ENCODE measurements around the gene DCANP1.
"Not testable (repeated sequence)": the region's sequence is repeated elsewhere in the genome, so short reads cannot be mapped to it uniquely, and the experiment has no call there.

Gene DCANP1, protein sequence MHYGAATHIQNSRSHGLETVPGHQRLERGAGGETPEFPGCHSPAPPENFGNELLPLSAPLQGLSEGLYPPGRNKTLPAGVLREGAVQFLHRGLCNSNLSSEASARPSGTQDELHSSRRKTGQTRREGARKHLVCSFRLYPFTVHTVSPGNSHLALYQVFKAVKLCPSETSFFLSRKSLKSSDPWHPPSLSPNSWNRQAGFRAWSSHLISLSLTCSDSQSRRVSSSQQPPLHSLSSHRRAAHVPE

DNA sequence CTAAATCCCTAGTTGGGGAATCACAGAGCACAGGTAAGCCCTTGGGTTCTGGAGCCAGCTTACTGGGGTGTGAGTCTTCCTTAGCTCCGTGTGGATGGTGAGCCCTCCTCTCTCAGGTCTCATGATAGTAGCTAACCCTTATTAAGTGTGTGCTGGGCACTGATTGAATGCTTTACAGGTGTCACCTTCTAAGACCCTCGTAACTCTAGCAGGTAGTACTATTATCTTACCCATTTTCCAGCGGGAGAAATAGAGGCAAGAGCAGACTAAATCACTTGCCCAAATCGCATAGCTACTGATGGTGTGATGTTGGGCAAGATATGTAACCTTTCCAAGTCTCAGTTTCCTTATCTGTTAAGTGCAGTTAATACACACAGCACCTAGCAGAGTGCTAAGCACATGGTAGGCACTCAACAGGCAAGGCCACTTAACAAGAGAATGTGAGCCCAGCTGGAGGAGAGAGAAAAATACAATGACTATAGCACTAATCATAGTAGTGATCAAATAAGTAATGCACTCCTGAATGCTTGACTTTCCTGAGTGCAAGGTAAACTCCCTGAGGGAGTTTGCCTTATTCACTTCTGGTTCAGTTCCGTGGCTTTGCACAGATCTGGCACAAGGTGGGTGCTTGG lies at the start of gene DCANP1:
TSS of gene DCANP1 (minus strand) at position 51 of the 632 bp plus-strand sequence. CDS start 240 bp downstream, outside the sequence.
- in situ Hi-C loops (cut with MboI; ENCODE audit: low sequenced_read_pairs), result no loop called here

DNA sequence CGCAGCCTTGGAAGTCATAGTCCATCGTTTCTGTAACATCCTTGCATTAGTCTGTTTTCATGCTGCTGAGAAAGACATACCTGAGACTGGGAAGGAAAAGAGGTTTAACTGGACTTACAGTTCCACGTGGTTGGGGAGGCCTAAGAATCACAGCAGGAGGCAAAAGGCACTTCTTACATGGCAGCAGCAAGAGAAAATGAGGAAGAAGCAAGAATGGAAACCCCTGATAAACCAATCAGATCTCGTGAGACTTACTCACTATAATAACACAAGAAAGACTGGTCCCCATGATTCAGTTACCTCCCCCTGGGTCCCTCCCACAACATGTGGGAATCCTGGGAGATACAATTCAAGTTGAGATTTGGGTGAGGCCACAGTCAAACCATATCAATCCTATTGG lies 48.4 kb upstream of the DCANP1 start:
- in situ Hi-C loops (cut with MboI; ENCODE audit: low sequenced_read_pairs), result not testable (repeated sequence)

GRCh38 chr5:135494196-135494595 lies 47.0 kb upstream of the DCANP1 start:
- in situ Hi-C loops (cut with MboI; ENCODE audit: low sequenced_read_pairs), result no loop called here

DNA sequence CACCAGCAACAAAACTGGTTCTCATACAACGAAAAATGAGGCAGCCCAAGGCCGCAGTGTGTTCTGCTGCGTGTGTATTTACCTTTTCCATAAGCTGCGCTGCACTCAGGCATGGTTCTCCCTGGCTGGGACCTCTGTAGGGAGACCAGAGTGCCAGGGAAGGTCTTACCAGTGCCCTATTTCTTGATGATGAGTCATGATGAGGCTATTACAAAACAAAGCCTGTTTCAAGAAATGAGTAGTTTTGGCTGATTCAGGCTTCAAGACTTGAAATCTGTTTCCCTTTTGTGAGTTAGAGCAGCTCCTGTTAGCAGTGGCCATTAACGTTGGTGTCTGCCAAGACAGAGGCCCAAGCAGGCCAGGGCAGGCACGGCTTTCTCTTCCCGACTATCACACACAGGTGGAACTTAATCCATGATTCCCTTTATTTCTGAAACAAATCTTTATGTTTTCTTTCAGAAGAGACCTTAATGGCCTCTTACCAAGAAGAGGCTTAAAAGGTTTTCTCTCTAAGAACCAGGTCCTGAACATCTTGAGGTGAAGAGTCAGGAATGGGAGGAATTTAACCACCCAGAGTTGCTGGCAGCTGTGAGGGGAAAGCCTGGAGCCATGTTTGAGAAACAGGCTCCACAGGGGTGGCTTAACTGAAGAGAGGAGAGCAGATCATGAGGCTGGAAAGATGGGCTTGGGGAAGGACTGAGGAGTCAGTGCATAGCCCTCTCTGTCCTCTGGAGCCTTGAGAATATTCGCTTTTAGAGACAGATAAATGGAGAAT lies 46.4 kb upstream of the DCANP1 start:
- in situ Hi-C loops (cut with MboI; ENCODE audit: low sequenced_read_pairs), result no loop called here

DNA sequence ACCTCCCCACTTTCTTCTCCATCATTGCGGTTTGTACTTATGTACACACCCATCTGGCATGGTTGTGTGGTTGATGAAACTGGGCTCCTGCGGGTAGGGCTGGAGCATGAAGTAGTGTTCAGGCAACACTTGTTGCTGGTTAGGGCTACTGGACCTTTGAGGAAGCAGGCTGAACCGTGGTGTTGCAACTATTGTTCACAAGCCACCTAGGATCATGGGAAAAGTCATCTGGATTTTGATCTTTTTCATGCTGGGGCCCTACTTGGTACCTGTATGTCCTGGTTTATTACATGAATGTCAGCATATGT lies 45.1 kb upstream of the DCANP1 start:
- in situ Hi-C loops (cut with MboI; ENCODE audit: low sequenced_read_pairs), result no loop called here

- in situ Hi-C loops (cut with MboI; ENCODE audit: low sequenced_read_pairs), result no loop called here
Observed at GRCh38 chr5:135491552-135492318, 44.6 kb upstream of the DCANP1 start.

DNA sequence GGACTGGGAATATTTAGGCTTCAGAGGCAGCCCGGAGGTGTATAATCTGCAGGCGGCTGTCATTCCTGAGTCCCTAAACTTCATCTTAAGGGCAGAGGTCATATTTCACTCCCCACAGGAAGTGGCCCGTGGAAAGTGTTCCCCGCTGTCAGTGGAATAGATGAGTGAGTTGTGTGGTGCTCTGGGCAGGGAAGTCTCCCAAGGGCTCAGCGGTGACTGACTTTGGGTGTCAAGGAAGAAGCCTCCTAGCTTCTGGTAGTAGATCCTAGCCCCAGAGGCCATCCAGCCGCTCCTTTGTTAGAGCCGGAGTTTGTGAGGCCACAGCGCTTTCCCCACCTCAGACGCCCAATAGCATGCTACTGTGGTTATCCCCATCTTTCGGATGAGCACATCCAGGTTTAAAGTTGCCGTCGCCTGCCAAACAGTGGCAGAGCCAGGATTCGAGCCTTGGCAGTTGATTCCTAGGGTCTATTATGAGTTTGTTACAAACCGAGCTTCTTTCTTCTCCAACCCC lies 43.9 kb upstream of the DCANP1 start:
- in situ Hi-C loops (cut with MboI; ENCODE audit: low sequenced_read_pairs), result no loop called here

GRCh38 chr5:135490245-135491037 lies 43.3 kb upstream of the DCANP1 start:
- in situ Hi-C loops (cut with MboI; ENCODE audit: low sequenced_read_pairs), result no loop called here

DNA sequence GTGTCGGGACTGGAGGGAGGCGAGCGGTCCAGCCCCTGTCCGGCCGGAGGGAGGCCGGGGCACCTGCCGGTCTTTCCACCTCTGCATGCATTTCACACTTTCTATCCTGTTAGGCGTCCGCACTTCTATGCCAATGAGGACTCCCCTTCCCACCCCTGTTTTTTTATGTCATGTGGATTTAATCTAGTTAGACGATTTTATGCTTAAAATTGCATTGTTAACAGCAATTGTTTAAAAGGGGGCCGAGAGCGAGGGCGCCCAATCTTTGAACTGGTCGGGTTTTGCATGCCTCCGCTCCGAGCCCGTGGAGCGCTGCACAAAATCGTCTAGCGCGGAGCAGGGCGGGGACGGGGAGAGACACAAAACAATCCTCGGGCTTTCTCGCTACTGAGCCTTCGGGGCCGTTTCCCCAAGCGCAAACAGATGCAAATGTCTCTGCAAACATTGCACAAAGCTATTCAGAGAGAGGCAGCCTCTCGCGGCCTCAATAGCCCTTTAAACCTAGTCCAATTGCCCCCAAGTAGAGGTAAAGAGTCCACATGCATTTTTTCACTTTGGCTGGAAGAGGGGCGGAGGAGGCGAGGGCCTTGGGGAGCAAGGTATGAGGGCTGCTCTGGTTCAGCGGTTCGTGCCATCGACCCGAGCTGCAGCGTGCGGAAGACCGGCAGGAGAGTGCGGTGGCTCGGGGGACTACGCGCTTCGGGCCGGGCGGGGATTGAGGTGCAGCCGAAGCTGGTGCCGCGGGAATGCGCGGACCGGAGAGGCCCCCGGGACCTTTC lies 42.5 kb upstream of the DCANP1 start:
- in situ Hi-C loops (cut with MboI; ENCODE audit: low sequenced_read_pairs), result no loop called here

- in situ Hi-C loops (cut with MboI; ENCODE audit: low sequenced_read_pairs), result no loop called here
Observed at GRCh38 chr5:135488727-135489465, 41.7 kb upstream of the DCANP1 start.

- in situ Hi-C loops (cut with MboI; ENCODE audit: low sequenced_read_pairs), result no loop called here
Observed at GRCh38 chr5:135487839-135488514, 40.8 kb upstream of the DCANP1 start.

- in situ Hi-C loops (cut with MboI; ENCODE audit: low sequenced_read_pairs), result no loop called here
Observed at GRCh38 chr5:135487037-135487395, 39.9 kb upstream of the DCANP1 start.

GRCh38 chr5:135486131-135487036 lies 39.2 kb upstream of the DCANP1 start:
- in situ Hi-C loops (cut with MboI; ENCODE audit: low sequenced_read_pairs), result no loop called here

- in situ Hi-C loops (cut with MboI; ENCODE audit: low sequenced_read_pairs), result no loop called here
Observed at GRCh38 chr5:135484674-135485086, 37.5 kb upstream of the DCANP1 start.

GRCh38 chr5:135483254-135483653 lies 36.1 kb upstream of the DCANP1 start:
- in situ Hi-C loops (cut with MboI; ENCODE audit: low sequenced_read_pairs), result no loop called here

DNA sequence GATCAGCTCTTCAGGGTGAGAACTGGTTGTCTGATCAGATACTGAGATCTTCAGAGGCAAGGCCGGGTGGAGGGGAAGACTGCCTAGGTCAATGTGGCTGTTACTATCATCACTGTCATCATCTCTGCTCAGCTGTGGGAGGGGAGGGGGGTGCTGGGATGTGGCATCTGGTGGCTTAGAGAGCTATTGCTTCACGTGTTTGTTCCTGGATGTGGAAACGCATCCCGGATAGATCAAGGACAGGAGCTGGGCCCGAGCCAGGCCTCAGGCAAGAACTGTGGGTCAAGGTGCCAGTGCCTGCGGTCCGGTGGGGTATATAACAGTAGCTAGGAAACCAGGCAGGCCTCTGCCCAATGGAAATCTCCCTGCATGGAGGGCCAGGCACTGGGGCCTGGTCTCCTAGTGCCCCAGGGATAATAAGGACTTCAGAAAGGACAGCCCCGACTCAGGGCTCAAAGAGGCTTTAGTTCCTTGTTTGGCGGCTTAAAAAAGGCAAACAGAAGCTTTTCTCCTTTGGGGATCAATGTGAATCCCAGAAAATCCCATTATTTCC lies 35.3 kb upstream of the DCANP1 start:
- in situ Hi-C loops (cut with MboI; ENCODE audit: low sequenced_read_pairs), result no loop called here

GRCh38 chr5:135481909-135482311 lies 34.8 kb upstream of the DCANP1 start:
- in situ Hi-C loops (cut with MboI; ENCODE audit: low sequenced_read_pairs), result no loop called here
